ENCODE results near the gene SCYL1.

The SCYL1 gene

GRCh38 chr11:65536412-65537295 lies 11.8 kb downstream of the SCYL1 start:
- DNase-seq (ENCODE audit: low read depth in 2 of 2) = no peak

- no peak for DNase-seq (ENCODE audit: low read depth in 2 of 2)
Observed at GRCh38 chr11:65537296-65537597, 12.4 kb downstream of the SCYL1 start.

- DNase-seq (ENCODE audit: low read depth in 2 of 2) = no peak
Observed at GRCh38 chr11:65537620-65538231, 12.8 kb downstream of the SCYL1 start.

- DNase-seq (ENCODE audit: low read depth in 2 of 2) = no peak
Observed at GRCh38 chr11:65538232-65538914, 13.5 kb downstream of the SCYL1 start.

GRCh38 chr11:65538915-65539743 lies 14.2 kb downstream of the SCYL1 start:
- no peak for DNase-seq (ENCODE audit: low read depth in 2 of 2)

GRCh38 chr11:65539744-65540289 lies 14.9 kb downstream of the SCYL1 start:
- DNase-seq (ENCODE audit: low read depth in 2 of 2) = no peak

GRCh38 chr11:65540290-65541092 lies 15.6 kb downstream of the SCYL1 start:
- peak; percentile 77 to 83 for DNase-seq (ENCODE audit: low read depth in 2 of 2)

GRCh38 chr11:65541093-65541982 lies 16.5 kb downstream of the SCYL1 start:
- DNase-seq (ENCODE audit: low read depth in 2 of 2) = no peak

GRCh38 chr11:65542738-65543390 lies 18.0 kb downstream of the SCYL1 start:
- DNase-seq (ENCODE audit: low read depth in 2 of 2) = no peak

GRCh38 chr11:65545853-65546216 lies 21.0 kb downstream of the SCYL1 start:
- DNase-seq (ENCODE audit: low read depth in 2 of 2) = no peak

GRCh38 chr11:65546217-65546958 lies 21.5 kb downstream of the SCYL1 start:
- peak; percentile 100 for DNase-seq (ENCODE audit: low read depth in 2 of 2)

GRCh38 chr11:65547446-65548125 lies 22.7 kb downstream of the SCYL1 start:
- DNase-seq (ENCODE audit: low read depth in 2 of 2) = no peak

- DNase-seq (ENCODE audit: low read depth in 2 of 2) = no peak
Observed at GRCh38 chr11:65548395-65548794, 23.5 kb downstream of the SCYL1 start.

- no peak for DNase-seq (ENCODE audit: low read depth in 2 of 2)
Observed at GRCh38 chr11:65549096-65549495, 24.2 kb downstream of the SCYL1 start.

- peak in 1 of 2 donors; percentile 53 for DNase-seq (ENCODE audit: low read depth in 2 of 2)
Observed at GRCh38 chr11:65551572-65552387, 26.9 kb downstream of the SCYL1 start.

- DNase-seq (ENCODE audit: low read depth in 2 of 2) = no peak
Observed at GRCh38 chr11:65552388-65552951, 27.6 kb downstream of the SCYL1 start.
